ENCODE data around the gene MIB2.
"Not testable (repeated sequence)": the region's sequence is repeated elsewhere in the genome, so short reads cannot be mapped to it uniquely, and the experiment has no call there.

Gene MIB2

DNA sequence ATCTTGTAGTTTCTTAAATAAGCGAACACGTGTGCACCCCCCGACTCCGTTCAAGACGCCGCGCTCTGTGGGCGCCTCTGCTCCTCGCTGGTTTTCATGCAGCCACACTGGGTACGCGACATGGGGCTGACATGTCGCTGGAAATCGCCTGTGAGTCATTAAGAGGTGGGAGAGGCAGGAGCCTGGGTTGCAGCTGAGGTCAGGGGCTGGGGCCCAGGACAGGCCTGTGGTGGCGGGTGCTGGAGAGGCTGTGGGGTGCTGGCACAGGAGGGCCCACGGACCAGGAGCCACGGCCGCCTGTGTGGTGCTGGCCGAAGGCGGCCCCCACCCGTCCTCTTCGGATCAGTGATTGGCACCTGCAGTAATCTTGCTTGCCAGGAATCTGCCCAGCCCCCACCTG, 59.5 kb downstream of the MIB2 start:
- not testable (repeated sequence) for H3K4me3 ChIP-seq (ENCODE audit: low read depth, low read length); H3K9me3 ChIP-seq (ENCODE audit: control insufficient read depth, insufficient read depth, low read length); H3K4me1 ChIP-seq (ENCODE audit: control insufficient read depth, insufficient read depth, low read length); H3K27me3 ChIP-seq (ENCODE audit: control insufficient read depth, insufficient read depth, low read length); H3K9ac ChIP-seq (ENCODE audit: low read depth, low read length)
- H3K36me3 ChIP-seq (ENCODE audit: control insufficient read depth, insufficient read depth, low read length) = peaks cover 13% of the 10 kb centered on the region

- H3K27me3 ChIP-seq (ENCODE audit: control insufficient read depth, insufficient read depth, low read length); H3K4me3 ChIP-seq (ENCODE audit: low read depth, low read length); H3K4me1 ChIP-seq (ENCODE audit: control insufficient read depth, insufficient read depth, low read length); H3K9ac ChIP-seq (ENCODE audit: low read depth, low read length); H3K9me3 ChIP-seq (ENCODE audit: control insufficient read depth, insufficient read depth, low read length): not testable (repeated sequence)
- peaks cover 13% of the 10 kb centered on the region for H3K36me3 ChIP-seq (ENCODE audit: control insufficient read depth, insufficient read depth, low read length)
Observed at GRCh38 chr1:1675218-1675617, 59.9 kb downstream of the MIB2 start.

DNA sequence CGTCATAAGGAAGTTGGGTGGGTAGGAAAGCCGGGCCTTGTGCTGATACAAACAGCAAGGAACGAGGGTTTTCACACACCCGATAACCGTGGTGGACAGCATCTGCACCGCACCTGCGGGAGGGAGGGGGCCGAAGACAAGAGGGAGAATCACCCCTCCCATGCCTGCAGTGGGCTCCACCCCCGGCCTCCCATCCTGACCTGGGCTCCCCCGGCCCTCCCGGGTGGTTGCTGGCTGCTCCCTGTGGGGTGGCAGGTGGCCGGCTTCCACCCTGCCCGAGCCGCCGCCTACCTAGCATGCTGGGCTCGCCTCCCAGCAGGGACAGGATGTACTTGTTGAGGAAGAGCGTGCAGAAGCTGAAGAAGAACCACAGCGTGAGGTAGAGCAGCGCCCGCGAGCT, 60.8 kb downstream of the MIB2 start:
- not testable (repeated sequence) for H3K36me3 ChIP-seq (ENCODE audit: control insufficient read depth, insufficient read depth, low read length); H3K4me3 ChIP-seq (ENCODE audit: low read depth, low read length); H3K4me1 ChIP-seq (ENCODE audit: control insufficient read depth, insufficient read depth, low read length); H3K9me3 ChIP-seq (ENCODE audit: control insufficient read depth, insufficient read depth, low read length); H3K27me3 ChIP-seq (ENCODE audit: control insufficient read depth, insufficient read depth, low read length); H3K9ac ChIP-seq (ENCODE audit: low read depth, low read length)

DNA sequence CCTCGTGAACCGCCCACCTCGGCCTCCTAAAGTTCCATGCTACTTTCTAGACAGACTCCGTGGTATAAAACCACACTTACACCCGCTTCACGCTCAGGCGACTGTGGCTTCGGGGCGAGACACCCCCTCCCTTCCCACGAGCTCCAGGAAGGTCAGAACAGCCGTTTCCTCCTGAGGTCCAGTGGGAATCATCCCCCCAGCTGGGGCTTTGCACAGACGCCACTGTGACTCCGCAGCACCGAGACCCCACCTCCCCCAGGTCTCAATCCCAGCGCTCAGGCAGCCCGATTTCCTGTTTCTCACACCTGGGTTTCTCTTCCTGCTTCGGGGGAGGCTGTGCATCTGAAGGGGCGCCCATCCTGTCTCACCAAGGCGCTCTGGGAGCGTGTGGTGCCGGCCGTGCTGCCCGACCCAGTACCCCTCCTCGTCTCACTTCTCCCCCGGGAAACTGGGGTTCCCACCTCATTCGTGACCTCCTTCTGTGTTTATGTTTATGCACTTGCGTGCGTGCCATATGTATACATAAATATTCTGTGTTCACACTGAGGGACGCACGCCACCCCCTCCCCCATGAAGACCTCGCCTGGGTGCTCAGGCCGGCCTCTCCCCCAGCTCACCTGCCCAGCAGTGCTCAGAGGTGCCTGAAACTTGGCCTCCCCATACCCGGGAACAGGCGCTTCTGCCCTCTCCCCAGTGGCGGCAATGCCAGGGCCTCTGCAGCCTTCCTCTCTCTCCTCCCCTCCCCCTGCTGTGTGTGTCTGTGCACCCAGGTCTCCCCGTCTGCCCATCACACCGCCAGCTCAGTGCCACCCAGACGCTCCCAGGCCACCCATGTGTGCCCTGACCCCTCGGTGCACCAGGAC, 62.6 kb downstream of the MIB2 start:
- peaks cover 3% of the 10 kb centered on the region for H3K36me3 ChIP-seq (ENCODE audit: control insufficient read depth, insufficient read depth, low read length)
- no peak overlapping the region for H3K9ac ChIP-seq (ENCODE audit: low read depth, low read length)
- no peaks in the 10 kb centered on the region for H3K27me3 ChIP-seq (ENCODE audit: control insufficient read depth, insufficient read depth, low read length)
- H3K4me1 ChIP-seq (ENCODE audit: control insufficient read depth, insufficient read depth, low read length) = peaks cover 9% of the 10 kb centered on the region
- H3K4me3 ChIP-seq (ENCODE audit: low read depth, low read length) = peak overlapping the region; percentile 8
- no peaks in the 10 kb centered on the region for H3K9me3 ChIP-seq (ENCODE audit: control insufficient read depth, insufficient read depth, low read length)

GRCh38 chr1:1678581-1679380, 63.5 kb downstream of the MIB2 start:
- no peaks in the 10 kb centered on the region for H3K27me3 ChIP-seq (ENCODE audit: control insufficient read depth, insufficient read depth, low read length)
- H3K4me1 ChIP-seq (ENCODE audit: control insufficient read depth, insufficient read depth, low read length) = peaks cover 13% of the 10 kb centered on the region
- H3K4me3 ChIP-seq (ENCODE audit: low read depth, low read length) = peak overlapping the region; percentile 8
- H3K36me3 ChIP-seq (ENCODE audit: control insufficient read depth, insufficient read depth, low read length) = peaks cover 3% of the 10 kb centered on the region
- H3K9ac ChIP-seq (ENCODE audit: low read depth, low read length) = peak overlapping the region; percentile 70
- no peaks in the 10 kb centered on the region for H3K9me3 ChIP-seq (ENCODE audit: control insufficient read depth, insufficient read depth, low read length)
